ENCODE measurements around the gene PCYT1B. TPM values are rescaled to one million over a fixed set of nuclear protein-coding genes. Genes with fewer than 3 reads are reported as not detected.

Gene PCYT1B
- total and polyA plus RNA-seq, 9 of the 15 experiments (the other 6 are each of a cell fraction or from before 2014, with no cell fraction given): 0.04 to 0.34 (median 0.07) TPM; not detected in 1

DNA sequence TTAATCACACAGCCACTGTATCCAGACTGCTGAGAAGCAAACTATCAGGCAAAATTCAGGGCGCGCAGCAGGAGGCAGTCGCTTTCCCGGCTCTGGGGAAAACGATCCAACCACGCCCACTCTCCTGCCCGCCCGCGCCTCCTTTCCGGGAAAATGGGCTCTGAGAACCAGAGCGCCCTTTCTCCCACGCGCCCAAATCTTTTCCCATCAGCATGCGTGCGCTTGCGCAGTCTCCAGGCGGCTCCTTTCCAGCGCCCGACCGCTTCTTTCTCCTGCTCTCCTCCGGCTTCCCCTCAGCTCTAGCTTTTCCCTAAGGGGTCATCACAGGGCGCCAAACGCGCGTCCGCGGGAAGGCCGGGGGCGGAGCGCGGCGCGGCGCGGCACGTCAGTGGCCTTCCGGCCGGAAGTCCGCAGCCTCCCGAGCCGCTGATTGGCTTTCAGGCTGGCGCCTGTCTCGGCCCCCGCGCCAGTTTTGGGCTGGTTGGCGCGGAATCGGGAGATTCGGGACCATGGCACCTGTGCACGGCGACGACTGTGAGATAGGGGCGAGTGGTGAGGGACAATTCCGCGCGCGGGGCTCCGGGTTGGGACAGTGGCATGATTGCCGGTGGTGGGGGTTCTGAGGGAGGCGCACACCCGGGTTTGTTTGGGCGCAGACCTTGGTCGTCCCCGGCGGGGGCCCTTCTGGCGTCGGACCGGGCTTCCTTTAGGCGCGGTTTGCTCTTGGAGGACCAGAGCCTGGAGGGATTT, 46.5 kb upstream of the PCYT1B start, which contains the start of gene POLA1 (continued):
- TF ChIP-seq, protein P1, sequence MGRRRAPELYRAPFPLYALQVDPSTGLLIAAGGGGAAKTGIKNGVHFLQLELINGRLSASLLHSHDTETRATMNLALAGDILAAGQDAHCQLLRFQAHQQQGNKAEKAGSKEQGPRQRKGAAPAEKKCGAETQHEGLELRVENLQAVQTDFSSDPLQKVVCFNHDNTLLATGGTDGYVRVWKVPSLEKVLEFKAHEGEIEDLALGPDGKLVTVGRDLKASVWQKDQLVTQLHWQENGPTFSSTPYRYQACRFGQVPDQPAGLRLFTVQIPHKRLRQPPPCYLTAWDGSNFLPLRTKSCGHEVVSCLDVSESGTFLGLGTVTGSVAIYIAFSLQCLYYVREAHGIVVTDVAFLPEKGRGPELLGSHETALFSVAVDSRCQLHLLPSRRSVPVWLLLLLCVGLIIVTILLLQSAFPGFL (CRISPR knock-in tag; IDR thresholded peaks at IDR 0.05): 0 out of 2 replicates have a peak, but pooled peaks have one; percentile 23
- TF ChIP-seq ZZZ3 (IDR thresholded peaks at IDR 0.05): peak; percentile 88; the same call in 1 of the 2 replicates
- peak; percentile 70 for TF ChIP-seq RBBP5 (IDR thresholded peaks at IDR 0.05; ENCODE audit: borderline replicate concordance, insufficient read depth, low read length, poor library complexity, severe bottlenecking)
- TF ChIP-seq KLF6 (CRISPR knock-in tag; IDR thresholded peaks at IDR 0.05; ENCODE audit: borderline replicate concordance): no peak
- no peak for TF ChIP-seq ZFP36 (IDR thresholded peaks at IDR 0.05; ENCODE audit: low read depth, low read length, partially characterized antibody)
- TF ChIP-seq, protein P2, sequence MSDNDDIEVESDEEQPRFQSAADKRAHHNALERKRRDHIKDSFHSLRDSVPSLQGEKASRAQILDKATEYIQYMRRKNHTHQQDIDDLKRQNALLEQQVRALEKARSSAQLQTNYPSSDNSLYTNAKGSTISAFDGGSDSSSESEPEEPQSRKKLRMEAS (CRISPR knock-in tag; IDR thresholded peaks at IDR 0.05): 0 out of 2 replicates have a peak, but pooled peaks have one; percentile 56
- peak; percentile 49 for TF ChIP-seq CCNT2 (IDR thresholded peaks at IDR 0.05; ENCODE audit: borderline replicate concordance, extremely low read depth, insufficient read length, low read depth, low read length)
- no peak for TF ChIP-seq HIVEP1 (CRISPR knock-in tag; IDR thresholded peaks at IDR 0.05)
- TF ChIP-seq GTF2E2 (tag; IDR thresholded peaks at IDR 0.05): no peak
- TF ChIP-seq, protein P3, sequence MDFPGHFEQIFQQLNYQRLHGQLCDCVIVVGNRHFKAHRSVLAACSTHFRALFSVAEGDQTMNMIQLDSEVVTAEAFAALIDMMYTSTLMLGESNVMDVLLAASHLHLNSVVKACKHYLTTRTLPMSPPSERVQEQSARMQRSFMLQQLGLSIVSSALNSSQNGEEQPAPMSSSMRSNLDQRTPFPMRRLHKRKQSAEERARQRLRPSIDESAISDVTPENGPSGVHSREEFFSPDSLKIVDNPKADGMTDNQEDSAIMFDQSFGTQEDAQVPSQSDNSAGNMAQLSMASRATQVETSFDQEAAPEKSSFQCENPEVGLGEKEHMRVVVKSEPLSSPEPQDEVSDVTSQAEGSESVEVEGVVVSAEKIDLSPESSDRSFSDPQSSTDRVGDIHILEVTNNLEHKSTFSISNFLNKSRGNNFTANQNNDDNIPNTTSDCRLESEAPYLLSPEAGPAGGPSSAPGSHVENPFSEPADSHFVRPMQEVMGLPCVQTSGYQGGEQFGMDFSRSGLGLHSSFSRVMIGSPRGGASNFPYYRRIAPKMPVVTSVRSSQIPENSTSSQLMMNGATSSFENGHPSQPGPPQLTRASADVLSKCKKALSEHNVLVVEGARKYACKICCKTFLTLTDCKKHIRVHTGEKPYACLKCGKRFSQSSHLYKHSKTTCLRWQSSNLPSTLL (IDR thresholded peaks at IDR 0.05): no peak
- TF ChIP-seq, protein P4, sequence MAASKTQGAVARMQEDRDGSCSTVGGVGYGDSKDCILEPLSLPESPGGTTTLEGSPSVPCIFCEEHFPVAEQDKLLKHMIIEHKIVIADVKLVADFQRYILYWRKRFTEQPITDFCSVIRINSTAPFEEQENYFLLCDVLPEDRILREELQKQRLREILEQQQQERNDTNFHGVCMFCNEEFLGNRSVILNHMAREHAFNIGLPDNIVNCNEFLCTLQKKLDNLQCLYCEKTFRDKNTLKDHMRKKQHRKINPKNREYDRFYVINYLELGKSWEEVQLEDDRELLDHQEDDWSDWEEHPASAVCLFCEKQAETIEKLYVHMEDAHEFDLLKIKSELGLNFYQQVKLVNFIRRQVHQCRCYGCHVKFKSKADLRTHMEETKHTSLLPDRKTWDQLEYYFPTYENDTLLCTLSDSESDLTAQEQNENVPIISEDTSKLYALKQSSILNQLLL (CRISPR knock-in tag; IDR thresholded peaks at IDR 0.05; ENCODE audit: borderline replicate concordance): no peak
- no peak for TF ChIP-seq ZNF133 (CRISPR knock-in tag; IDR thresholded peaks at IDR 0.05)
- TF ChIP-seq SREBF1 (IDR thresholded peaks at IDR 0.05; ENCODE audit: borderline replicate concordance, low read depth, low read length): peak; percentile 63; the same call in 1 of the 2 replicates
- no peak for TF ChIP-seq MTA2 (IDR thresholded peaks at IDR 0.05; ENCODE audit: low read depth)
- TF ChIP-seq ZKSCAN1 (IDR thresholded peaks at IDR 0.05; ENCODE audit: low read depth, low read length): no peak; the same call in 1 of the 2 replicates
- peak in 1 of 2 experiments; percentile 30; a peak in 1 of 4 replicates for TF ChIP-seq RAD21 (CRISPR knock-in tag; conservative IDR thresholded peaks at IDR 0.05 in 1 of 2, IDR thresholded peaks at IDR 0.05 in 1 of 2)
- TF ChIP-seq, protein P5, sequence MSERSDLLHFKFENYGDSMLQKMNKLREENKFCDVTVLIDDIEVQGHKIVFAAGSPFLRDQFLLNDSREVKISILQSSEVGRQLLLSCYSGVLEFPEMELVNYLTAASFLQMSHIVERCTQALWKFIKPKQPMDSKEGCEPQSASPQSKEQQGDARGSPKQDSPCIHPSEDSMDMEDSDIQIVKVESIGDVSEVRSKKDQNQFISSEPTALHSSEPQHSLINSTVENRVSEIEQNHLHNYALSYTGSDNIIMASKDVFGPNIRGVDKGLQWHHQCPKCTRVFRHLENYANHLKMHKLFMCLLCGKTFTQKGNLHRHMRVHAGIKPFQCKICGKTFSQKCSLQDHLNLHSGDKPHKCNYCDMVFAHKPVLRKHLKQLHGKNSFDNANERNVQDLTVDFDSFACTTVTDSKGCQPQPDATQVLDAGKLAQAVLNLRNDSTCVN (CRISPR knock-in tag; IDR thresholded peaks at IDR 0.05): no peak
- no peak for TF ChIP-seq ZNF165 (CRISPR knock-in tag; IDR thresholded peaks at IDR 0.05; ENCODE audit: borderline replicate concordance)
- TF ChIP-seq POLR3G (IDR thresholded peaks at IDR 0.05; ENCODE audit: extremely low read depth, insufficient read length, insufficient replicate concordance): no peak
- TF ChIP-seq, protein P6, sequence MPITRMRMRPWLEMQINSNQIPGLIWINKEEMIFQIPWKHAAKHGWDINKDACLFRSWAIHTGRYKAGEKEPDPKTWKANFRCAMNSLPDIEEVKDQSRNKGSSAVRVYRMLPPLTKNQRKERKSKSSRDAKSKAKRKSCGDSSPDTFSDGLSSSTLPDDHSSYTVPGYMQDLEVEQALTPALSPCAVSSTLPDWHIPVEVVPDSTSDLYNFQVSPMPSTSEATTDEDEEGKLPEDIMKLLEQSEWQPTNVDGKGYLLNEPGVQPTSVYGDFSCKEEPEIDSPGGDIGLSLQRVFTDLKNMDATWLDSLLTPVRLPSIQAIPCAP (CRISPR knock-in tag; IDR thresholded peaks at IDR 0.05; ENCODE audit: borderline replicate concordance): no peak

Data from K562 (cell line).